AG04450 (cell line): ENCODE data around the gene SHTN1. TPM values are rescaled to one million over a fixed set of nuclear protein-coding genes. Genes with fewer than 3 reads are reported as not detected.

Source experiments
- CTCF ChIA-PET: fragments of 300-600, 350-600 bp; formaldehyde crosslinking; extraction: SDS; loops from one replicate; lab custom pipeline; 2022; ENCODE audit warnings: antibody characterized with exemption, inconsistent platforms; lab: Charles Lee
- POLR2A ChIA-PET: fragments of 350-600 bp; formaldehyde crosslinking; extraction: SDS; loops from one replicate; lab custom pipeline; 2021; ENCODE audit warnings: antibody characterized with exemption, inconsistent platforms; lab: Yijun Ruan, JAX
- DNase-seq: peaks from one replicate; pipeline ENCODE4 v3.0.0-alpha.2; 2011; ENCODE audit warnings: low read depth, low spot score
- H3K27ac ChIP-seq: one replicate; pipeline ENCODE4 v1.5.1; 2012; ENCODE audit warnings: low read depth, low read length, control low read depth
- H3K27me3 ChIP-seq: one replicate; pipeline ENCODE4 v1.6.0; 2012; ENCODE audit warnings: low read length; ENCODE audit not compliant: control insufficient read depth, insufficient read depth
- H3K4me3 ChIP-seq: 2 replicates; pipeline ENCODE4 v1.5.1; 2011; ENCODE audit warnings: mild to moderate bottlenecking, low read depth, low read length, control low read depth
- H3K9me3 ChIP-seq: 2 replicates; pipeline ENCODE4 v1.5.1; 2012; ENCODE audit warnings: low read length; ENCODE audit not compliant: control insufficient read depth, insufficient read depth
- CTCF ChIP-seq: IDR thresholded peaks from 2 replicates; pipeline ENCODE4 v1.5.1; 2011; ENCODE audit warnings: low read depth, low read length, control low read depth, inconsistent platforms
- polyA plus RNA-seq: library from polyadenylated mRNA; depleted of rRNA; stranded (reverse); fragments of >200 nt; gene quantifications from 2 replicates; pipeline ENCODE4 v1.2.3, GENCODE V29; 2011

Gene SHTN1
- polyA plus RNA-seq, 1 experiment: 9.9 TPM

- ChIA-PET CTCF (interaction anchor here (0.5 kb wide), 1 partner anchor 21 kb away, joined by 4 read pairs; no protein-coding TSS in a partner anchor), POLR2A (no interaction called here)
- TF ChIP-seq CTCF: no peak
- peaks cover 5% of the 10 kb centered on the region for H3K27me3 ChIP-seq
- no peak overlapping the region for H3K4me3 ChIP-seq
- no peak for DNase-seq
- no peak overlapping the region for H3K27ac ChIP-seq
- H3K9me3 ChIP-seq: no peaks in the 10 kb centered on the region
These were observed 127.6 kb downstream of the SHTN1 start for GRCh38 chr10:116877391-116877790.

GRCh38 chr10:116875897-116876296 is 129.1 kb downstream of the SHTN1 start:
- no peak overlapping the region for H3K27ac ChIP-seq
- H3K4me3 ChIP-seq: no peak overlapping the region
- H3K9me3 ChIP-seq: no peaks in the 10 kb centered on the region
- peaks cover 10% of the 10 kb centered on the region for H3K27me3 ChIP-seq
- ChIA-PET CTCF (interaction anchor here (0.9 kb wide), 1 partner anchor 87 kb away, joined by 3 read pairs; no protein-coding TSS in a partner anchor), POLR2A (no interaction called here)
- no peak for DNase-seq
- no peak for TF ChIP-seq CTCF

- H3K27ac ChIP-seq: no peak overlapping the region
- ChIA-PET CTCF (interaction anchor here (1.0 kb wide), 1 partner anchor 30 kb away, joined by 3 read pairs; no protein-coding TSS in a partner anchor), POLR2A (no interaction called here)
- DNase-seq: no peak
- no peak overlapping the region for H3K4me3 ChIP-seq
- H3K9me3 ChIP-seq: no peaks in the 10 kb centered on the region
- TF ChIP-seq CTCF: no peak
- H3K27me3 ChIP-seq: peaks cover 18% of the 10 kb centered on the region
These were observed 131.9 kb downstream of the SHTN1 start for GRCh38 chr10:116873134-116873533.

GRCh38 chr10:116870949-116871348 is 134.0 kb downstream of the SHTN1 start:
- Histone ChIP-seq H3K4me3 (no peak overlapping the region), H3K9me3 (no peaks in the 10 kb centered on the region), H3K27me3 (peaks cover 17% of the 10 kb centered on the region), H3K27ac (no peak overlapping the region)
- ChIA-PET POLR2A (no interaction called here), CTCF (no interaction called here)
- DNase-seq: no peak
- no peak for TF ChIP-seq CTCF

- H3K27me3 ChIP-seq: peaks cover 16% of the 10 kb centered on the region
- CTCF ChIA-PET: no interaction called here
- POLR2A ChIA-PET: no interaction called here
- no peak overlapping the region for H3K27ac ChIP-seq
- H3K9me3 ChIP-seq: no peaks in the 10 kb centered on the region
- DNase-seq: no peak
- TF ChIP-seq CTCF: no peak
- H3K4me3 ChIP-seq: no peak overlapping the region
These were observed 136.3 kb downstream of the SHTN1 start for GRCh38 chr10:116868722-116869121.
